Esophagus (tissue), 2 donors: ENCODE results near the gene RAP1GAP. TPM values are rescaled to one million over a fixed set of nuclear protein-coding genes. Genes with fewer than 3 reads are reported as not detected.

Experiments used
- H3K27ac ChIP-seq, 2 donors: one replicate each; pipeline ENCODE4 v1.5.1; 2013; ENCODE audit warnings: low read depth in 2 of 2, mild to moderate bottlenecking in 2 of 2, inconsistent platforms in 1 of 2, low read length in 1 of 2, moderate library complexity in 1 of 2
- H3K27me3 ChIP-seq, 2 donors: one replicate each; pipeline ENCODE4 v1.6.1; 2013; ENCODE audit warnings: low read length in 2 of 2, control low read depth in 1 of 2, mild to moderate bottlenecking in 1 of 2; ENCODE audit not compliant: insufficient read depth in 2 of 2, control insufficient read depth in 1 of 2
- H3K36me3 ChIP-seq, 2 donors: one replicate each; pipeline ENCODE4 v1.6.1; 2013; ENCODE audit warnings: low read length in 1 of 2; ENCODE audit not compliant: control insufficient read depth in 2 of 2, insufficient read depth in 2 of 2
- H3K4me1 ChIP-seq, 2 donors: one replicate each; pipeline ENCODE4 v1.6.1; 2013; ENCODE audit warnings: low read length in 1 of 2; ENCODE audit not compliant: control insufficient read depth in 2 of 2, insufficient read depth in 2 of 2
- H3K4me3 ChIP-seq, 2 donors: one replicate each; pipeline ENCODE4 v1.5.1; 2013; ENCODE audit warnings: low read length in 2 of 2, mild to moderate bottlenecking in 2 of 2, low read depth in 1 of 2, moderate library complexity in 1 of 2
- H3K9me3 ChIP-seq, 2 donors: one replicate each; pipeline ENCODE4 v1.6.1; 2013; ENCODE audit warnings: mild to moderate bottlenecking in 2 of 2, low read depth in 1 of 2, low read length in 1 of 2, moderate library complexity in 1 of 2; ENCODE audit not compliant: control insufficient read depth in 2 of 2, insufficient read depth in 1 of 2
- WGBS, 2 donors: extraction: QIAGEN DNeasy Blood & Tissue Kit; methylation state at CpG; one replicate each; pipeline ENCODE4 v1.1.7; 2013; 5-methylcytosine and 5-hydroxymethylcytosine counted together
- polyA plus RNA-seq, 2 donors: library from polyadenylated mRNA; stranded (reverse); fragments of 200-250 nt; gene quantifications; one replicate each; pipeline ENCODE4 v1.2.3, GENCODE V29; 2013
- donor health status: healthy with polysubstance abuse.
- donor health status: Bipolar disorder and iron deficiency.

Gene RAP1GAP
- polyA plus RNA-seq, 2 donors, result 3.5 to 12.2 TPM

DNA sequence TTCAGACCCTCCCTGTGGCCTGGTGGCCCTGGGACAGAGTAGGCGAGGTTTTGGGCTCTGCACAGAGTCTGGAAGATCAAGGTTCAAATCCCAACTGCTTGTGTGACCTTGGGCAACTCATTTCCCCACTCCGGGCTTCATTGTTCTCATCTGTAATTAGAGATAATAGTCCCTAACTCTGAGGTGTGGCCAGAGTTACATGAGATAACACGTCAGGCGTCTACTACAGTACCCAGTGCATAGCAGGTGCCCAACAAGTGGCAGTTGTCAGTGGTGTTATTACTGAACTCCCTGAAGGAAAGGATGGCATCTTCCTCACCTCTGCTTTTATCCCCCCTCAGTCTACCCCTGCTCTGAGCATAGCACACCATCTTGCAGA is 20.8 kb downstream of the RAP1GAP start:
- no peaks in the 10 kb centered on the region for H3K36me3 ChIP-seq
- H3K4me1 ChIP-seq, result peaks cover 4 to 5% of the 10 kb centered on the region in 2 donors
- H3K4me3 ChIP-seq, result no peak overlapping the region
- no peaks in the 10 kb centered on the region for H3K27me3 ChIP-seq
- no peak overlapping the region for H3K27ac ChIP-seq
- WGBS, 2 donors, result 54 to 70% methylated on average over 4 of the region's 4 CpGs
- no peaks in the 10 kb centered on the region for H3K9me3 ChIP-seq

DNA sequence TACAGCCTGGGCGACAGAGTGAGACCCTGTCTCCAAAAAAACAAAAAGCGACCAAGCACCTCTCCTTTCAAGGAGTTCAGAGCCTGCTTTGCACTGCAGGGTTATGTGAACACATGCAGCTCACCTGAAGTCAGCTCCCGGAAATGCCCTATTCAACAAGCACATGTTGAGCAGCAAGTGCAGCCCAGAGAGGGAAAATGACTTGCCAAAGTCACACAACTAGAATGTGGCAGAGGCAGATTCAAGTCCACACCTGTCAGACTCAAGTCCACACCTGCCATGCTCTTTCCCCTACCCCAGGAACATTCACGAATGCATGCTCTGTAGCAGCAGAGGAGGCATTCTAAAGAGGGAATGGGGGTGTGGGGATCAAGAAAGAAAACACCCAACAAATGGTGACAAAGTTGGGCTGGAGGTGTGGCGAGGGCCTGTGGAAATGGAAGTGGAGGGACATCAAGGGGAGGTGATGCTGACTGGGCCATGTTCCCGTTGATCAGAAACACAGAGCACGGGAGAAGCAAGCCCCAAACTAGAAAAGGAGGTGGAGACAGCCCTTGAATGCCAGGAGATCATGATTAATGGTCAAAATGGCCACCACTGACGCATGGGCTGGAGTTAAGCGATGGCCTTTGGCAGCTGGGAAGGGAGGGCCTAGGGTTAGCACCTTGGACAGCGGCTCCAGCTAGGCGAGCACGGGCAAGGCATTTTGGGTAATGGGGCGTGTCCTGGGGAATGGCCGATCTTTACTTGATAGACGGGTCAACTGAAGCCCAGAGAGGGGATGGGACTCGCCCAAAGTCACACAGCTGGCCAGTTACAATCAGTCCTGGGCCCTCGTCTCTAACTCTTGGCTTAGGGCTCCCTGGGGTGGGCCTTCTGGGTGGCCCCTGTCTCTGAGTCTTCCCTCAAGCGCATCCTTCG is 21.5 kb downstream of the RAP1GAP start:
- no peak overlapping the region for H3K4me3 ChIP-seq
- no peaks in the 10 kb centered on the region for H3K36me3 ChIP-seq
- H3K27me3 ChIP-seq, result no peaks in the 10 kb centered on the region
- H3K27ac ChIP-seq, result no peak overlapping the region
- WGBS, 2 donors, result 43 to 44% methylated on average over 19 of the region's 19 CpGs
- H3K4me1 ChIP-seq, result peaks cover 4 to 5% of the 10 kb centered on the region in 2 donors
- no peaks in the 10 kb centered on the region for H3K9me3 ChIP-seq

DNA sequence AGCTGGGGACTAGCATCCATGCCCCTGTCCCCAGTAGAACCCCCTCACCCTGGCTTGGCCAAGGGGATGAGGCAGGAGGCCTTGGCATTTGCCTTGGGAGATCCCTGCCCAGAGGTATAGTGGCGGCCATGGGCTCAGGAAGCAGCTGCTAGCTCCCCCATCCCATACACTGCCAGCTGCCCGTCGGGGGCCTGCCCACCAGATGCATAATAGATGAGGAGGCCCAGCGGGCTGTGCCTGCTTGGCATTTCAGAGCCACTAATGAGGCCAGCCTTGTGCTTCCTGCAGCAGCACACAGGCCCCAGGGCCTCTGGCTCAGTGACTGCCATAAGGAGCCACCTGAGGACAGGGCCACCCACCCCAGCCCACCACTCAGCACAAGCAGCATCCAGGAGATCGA is 23.6 kb downstream of the RAP1GAP start:
- WGBS, 2 donors, result 81 to 85% methylated on average over 5 of the region's 5 CpGs
- no peaks in the 10 kb centered on the region for H3K9me3 ChIP-seq
- H3K4me1 ChIP-seq, result no peaks in the 10 kb centered on the region
- H3K27me3 ChIP-seq, result no peaks in the 10 kb centered on the region
- no peak overlapping the region for H3K27ac ChIP-seq
- no peak overlapping the region for H3K4me3 ChIP-seq
- no peaks in the 10 kb centered on the region for H3K36me3 ChIP-seq

- H3K4me1 ChIP-seq, result no peaks in the 10 kb centered on the region
- no peaks in the 10 kb centered on the region for H3K27me3 ChIP-seq
- H3K9me3 ChIP-seq, result no peaks in the 10 kb centered on the region
- WGBS, 2 donors, result 86 to 88% methylated on average over 5 of the region's 5 CpGs
- H3K36me3 ChIP-seq, result no peaks in the 10 kb centered on the region
- H3K27ac ChIP-seq, result no peak overlapping the region
- no peak overlapping the region for H3K4me3 ChIP-seq
Measured at GRCh38 chr1:21644906-21645305, 24.3 kb downstream of the RAP1GAP start.

DNA sequence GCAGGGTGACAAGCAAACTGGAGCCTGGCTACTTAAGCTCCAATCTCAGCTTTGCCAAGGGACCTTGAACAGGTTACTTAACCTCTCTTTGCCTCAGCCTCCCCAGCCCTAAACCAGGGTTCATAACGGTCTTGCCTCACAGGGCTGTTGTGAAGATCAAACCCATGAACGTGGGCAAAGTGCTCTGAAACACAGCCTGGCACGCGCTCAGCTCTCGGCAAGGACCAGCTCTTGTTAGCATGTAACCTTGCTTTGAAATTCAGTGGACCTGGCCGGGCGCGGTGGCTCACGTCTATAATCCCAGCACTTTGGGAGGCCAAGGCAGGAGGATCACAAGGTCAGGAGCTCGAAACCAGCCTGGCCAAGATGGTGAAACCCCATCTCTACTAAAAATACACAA is 24.8 kb downstream of the RAP1GAP start:
- 88 to 89% methylated on average over 10 of the region's 10 CpGs for WGBS, 2 donors
- H3K9me3 ChIP-seq, result no peaks in the 10 kb centered on the region

GRCh38 chr1:21643624-21644023 is 25.5 kb downstream of the RAP1GAP start:
- Histone ChIP-seq H3K9me3 (no peaks in the 10 kb centered on the region), H3K27ac (no peak overlapping the region), H3K36me3 (no peaks in the 10 kb centered on the region), H3K4me1 (peaks cover 0 to 11% of the 10 kb centered on the region in 2 donors), H3K4me3 (no peak overlapping the region), H3K27me3 (no peaks in the 10 kb centered on the region)
- WGBS, 2 donors, result 85 to 91% methylated on average over 5 of the region's 5 CpGs

More for the DNA sequence above, 24.8 kb downstream of the RAP1GAP start:
- no peak overlapping the region for H3K4me3 ChIP-seq
- no peaks in the 10 kb centered on the region for H3K36me3 ChIP-seq
- no peak overlapping the region for H3K27ac ChIP-seq
- H3K4me1 ChIP-seq, result peaks cover 0 to 4% of the 10 kb centered on the region in 2 donors
- no peaks in the 10 kb centered on the region for H3K27me3 ChIP-seq

- H3K36me3 ChIP-seq, result no peaks in the 10 kb centered on the region
- H3K27ac ChIP-seq, result no peak overlapping the region
- H3K4me3 ChIP-seq, result no peak overlapping the region
- no peaks in the 10 kb centered on the region for H3K27me3 ChIP-seq
- 79 to 86% methylated on average over 19 of the region's 19 CpGs for WGBS, 2 donors
- no peaks in the 10 kb centered on the region for H3K9me3 ChIP-seq
- H3K4me1 ChIP-seq, result peaks cover 0 to 11% of the 10 kb centered on the region in 2 donors
Measured at GRCh38 chr1:21641967-21642739, 27.0 kb downstream of the RAP1GAP start.

DNA sequence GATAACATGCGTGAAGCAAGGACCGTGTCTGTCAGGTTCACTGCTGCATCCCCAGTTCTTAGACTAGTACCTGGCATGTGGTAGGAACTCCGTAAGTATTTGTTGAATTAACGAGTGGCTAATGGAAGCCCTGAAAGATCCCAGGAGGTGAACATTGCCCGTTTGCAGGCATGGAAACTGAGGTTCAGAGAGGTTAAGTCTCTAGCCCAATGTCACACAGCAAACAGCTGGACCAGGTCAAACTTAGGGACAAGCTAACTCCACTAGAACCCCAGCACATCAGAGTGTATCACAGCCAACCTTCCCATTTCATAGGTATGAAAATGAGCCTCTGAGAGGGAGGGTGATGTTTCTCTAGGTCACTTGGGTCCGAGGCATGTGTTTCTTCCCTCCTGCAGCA is 27.6 kb downstream of the RAP1GAP start:
- Histone ChIP-seq H3K27me3 (no peaks in the 10 kb centered on the region), H3K4me1 (peaks cover 0 to 11% of the 10 kb centered on the region in 2 donors), H3K9me3 (no peaks in the 10 kb centered on the region), H3K4me3 (no peak overlapping the region), H3K27ac (no peak overlapping the region), H3K36me3 (no peaks in the 10 kb centered on the region)
- WGBS, 2 donors, result 85% methylated on average over 6 of the region's 6 CpGs

DNA sequence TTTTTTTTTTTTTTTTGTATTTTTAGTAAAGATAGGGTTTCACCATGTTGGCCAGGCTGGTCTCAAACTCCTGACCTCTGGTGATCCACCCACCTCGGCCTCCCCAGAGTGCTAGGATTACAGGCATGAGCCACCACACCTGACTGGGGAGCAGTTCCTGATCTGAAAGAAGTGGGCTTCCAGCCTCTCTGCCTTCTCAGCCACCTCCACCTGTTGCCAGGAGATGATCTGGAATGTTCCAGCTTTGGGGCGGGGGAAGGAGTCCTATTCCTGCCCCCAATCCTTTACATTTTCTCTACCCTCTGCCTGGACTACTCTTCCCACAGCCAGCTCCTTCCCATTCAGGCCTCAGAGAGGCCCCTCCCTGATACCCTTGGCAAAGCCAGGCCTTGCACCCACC is 28.1 kb downstream of the RAP1GAP start:
- Histone ChIP-seq H3K9me3 (no peaks in the 10 kb centered on the region), H3K27ac (no peak overlapping the region), H3K4me3 (no peak overlapping the region), H3K4me1 (peaks cover 0 to 11% of the 10 kb centered on the region in 2 donors), H3K36me3 (no peaks in the 10 kb centered on the region), H3K27me3 (no peaks in the 10 kb centered on the region)
- 80 to 88% methylated on average over 2 of the region's 2 CpGs for WGBS, 2 donors
